Loucy (cell line): ENCODE results near the gene RPS5.

Experiments used
- H2AFZ ChIP-seq: fragments of 200-600 bp; sonication (generic); 2 replicates; pipeline ENCODE4 v1.6.0; 2016; ENCODE audit warnings: antibody characterized with exemption, mild to moderate bottlenecking, low read length, moderate library complexity
- H3F3A ChIP-seq: fragments of 200-600 bp; 2 replicates; pipeline ENCODE4 v1.6.0; 2016; ENCODE audit warnings: antibody characterized with exemption, low read depth, mild to moderate bottlenecking
- H3K27me3 ChIP-seq: fragments of 200-600 bp; sonication (generic); 2 replicates; pipeline ENCODE4 v1.6.1; 2014; ENCODE audit warnings: low read length, mild to moderate bottlenecking; ENCODE audit not compliant: insufficient read depth, poor library complexity, severe bottlenecking
- H3K36me3 ChIP-seq: fragments of 200-600 bp; sonication (generic); 2 replicates; pipeline ENCODE4 v1.6.1; 2016; ENCODE audit warnings: low read length; ENCODE audit not compliant: insufficient read depth
- H3K4me1 ChIP-seq: fragments of 200-600 bp; sonication (generic); 2 replicates; pipeline ENCODE4 v1.5.1; 2014; ENCODE audit warnings: low read length, mild to moderate bottlenecking; ENCODE audit not compliant: insufficient read depth, poor library complexity, severe bottlenecking
- H3K4me2 ChIP-seq: fragments of 200-600 bp; sonication (generic); 2 replicates; pipeline ENCODE4 v1.6.0; 2014; ENCODE audit warnings: antibody characterized with exemption, low read length, low read depth, mild to moderate bottlenecking; ENCODE audit not compliant: poor library complexity, severe bottlenecking
- H3K4me3 ChIP-seq: fragments of 200-600 bp; sonication (generic); 2 replicates; pipeline ENCODE4 v1.5.1; 2014; ENCODE audit warnings: low read length, mild to moderate bottlenecking, mixed read lengths; ENCODE audit not compliant: poor library complexity, severe bottlenecking
- H3K79me2 ChIP-seq: fragments of 200-600 bp; sonication (generic); 2 replicates; pipeline ENCODE4 v1.6.1; 2014; ENCODE audit warnings: low read length; ENCODE audit not compliant: insufficient read depth
- H3K9ac ChIP-seq: fragments of 200-600 bp; sonication (generic); 2 replicates; pipeline ENCODE4 v1.6.0; 2014; ENCODE audit warnings: mild to moderate bottlenecking, low read depth, low read length, moderate library complexity; ENCODE audit not compliant: poor library complexity, severe bottlenecking
- H3K9me2 ChIP-seq: fragments of 200-600 bp; sonication (generic); replicated peaks from 2 replicates; pipeline ENCODE4 v1.6.1; 2016; ENCODE audit warnings: low read depth, low read length, mixed read lengths
- H3K9me3 ChIP-seq: fragments of 200-600 bp; sonication (generic); 2 replicates; pipeline ENCODE4 v1.6.1; 2014; ENCODE audit warnings: mild to moderate bottlenecking, antibody characterized with exemption, low read length, low read depth; ENCODE audit not compliant: insufficient read depth
- H4K20me1 ChIP-seq: fragments of 200-600 bp; sonication (generic); 2 replicates; pipeline ENCODE4 v1.6.0; 2014; ENCODE audit warnings: antibody characterized with exemption, low read length, mild to moderate bottlenecking; ENCODE audit not compliant: insufficient read depth, poor library complexity, severe bottlenecking
- EZH2phosphoT487 ChIP-seq: fragments of 200-600 bp; IDR thresholded peaks from 2 replicates; pipeline ENCODE4 v1.6.1; 2018; ENCODE audit warnings: antibody characterized with exemption, mild to moderate bottlenecking, moderate library complexity, borderline replicate concordance
- TF ChIP-seq, protein P1 (sequence below): fragments of 200-600 bp; sonication (generic); conservative IDR thresholded peaks from 2 replicates; pipeline ENCODE4 v1.5.1; 2014; ENCODE audit warnings: mild to moderate bottlenecking, antibody characterized with exemption, low read length

The RPS5 gene

DNA sequence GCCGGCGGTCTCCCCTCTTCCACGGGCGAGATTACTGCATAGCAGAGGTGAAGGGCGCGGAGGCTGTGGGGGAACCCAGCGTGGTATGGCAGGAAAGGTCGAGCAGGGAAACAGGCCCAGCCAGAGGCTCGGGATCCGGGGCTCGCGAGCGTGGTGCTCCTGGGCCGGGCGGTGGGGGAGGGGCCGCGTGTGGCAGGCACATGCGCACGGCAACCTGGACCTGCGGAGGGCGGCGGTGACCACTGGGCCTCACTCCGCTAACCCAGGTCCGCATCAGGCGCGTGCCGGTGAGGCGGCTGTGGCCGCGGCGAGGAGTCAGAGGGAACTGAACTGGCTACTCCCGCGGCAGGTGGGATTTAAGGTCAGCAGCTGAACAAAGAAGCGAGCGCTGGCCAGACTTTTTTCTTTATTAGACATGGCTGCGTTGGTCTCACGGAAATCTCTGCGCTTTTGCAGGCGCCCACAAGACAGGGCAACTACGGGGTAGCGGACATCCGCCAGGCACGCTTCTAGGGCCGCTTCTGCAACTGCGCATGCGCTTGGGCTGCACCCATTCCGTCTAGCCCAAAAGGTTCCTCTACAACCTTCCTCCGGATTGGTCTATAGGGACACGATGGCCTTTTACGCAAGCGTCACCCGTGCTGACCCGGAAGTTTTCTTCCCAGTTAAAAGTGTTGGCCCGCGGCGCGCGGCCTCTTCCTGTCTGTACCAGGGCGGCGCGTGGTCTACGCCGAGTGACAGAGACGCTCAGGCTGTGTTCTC is at the start of gene RPS5:
TSS of gene RPS5 (plus strand) at position 694 of the 762 bp plus-strand sequence. CDS start 869 bp downstream, outside the sequence.
- H3F3A ChIP-seq: no peaks in the 10 kb centered on the region
- H3K4me1 ChIP-seq: peaks cover 34% of the 10 kb centered on the region
- H3K79me2 ChIP-seq: peaks cover 62% of the 10 kb centered on the region
- peak within 1 kb of the TSS; percentile 99 for H3K4me2 ChIP-seq
- H3K9ac ChIP-seq: peak within 1 kb of the TSS; percentile 99
- TF ChIP-seq, protein P1, sequence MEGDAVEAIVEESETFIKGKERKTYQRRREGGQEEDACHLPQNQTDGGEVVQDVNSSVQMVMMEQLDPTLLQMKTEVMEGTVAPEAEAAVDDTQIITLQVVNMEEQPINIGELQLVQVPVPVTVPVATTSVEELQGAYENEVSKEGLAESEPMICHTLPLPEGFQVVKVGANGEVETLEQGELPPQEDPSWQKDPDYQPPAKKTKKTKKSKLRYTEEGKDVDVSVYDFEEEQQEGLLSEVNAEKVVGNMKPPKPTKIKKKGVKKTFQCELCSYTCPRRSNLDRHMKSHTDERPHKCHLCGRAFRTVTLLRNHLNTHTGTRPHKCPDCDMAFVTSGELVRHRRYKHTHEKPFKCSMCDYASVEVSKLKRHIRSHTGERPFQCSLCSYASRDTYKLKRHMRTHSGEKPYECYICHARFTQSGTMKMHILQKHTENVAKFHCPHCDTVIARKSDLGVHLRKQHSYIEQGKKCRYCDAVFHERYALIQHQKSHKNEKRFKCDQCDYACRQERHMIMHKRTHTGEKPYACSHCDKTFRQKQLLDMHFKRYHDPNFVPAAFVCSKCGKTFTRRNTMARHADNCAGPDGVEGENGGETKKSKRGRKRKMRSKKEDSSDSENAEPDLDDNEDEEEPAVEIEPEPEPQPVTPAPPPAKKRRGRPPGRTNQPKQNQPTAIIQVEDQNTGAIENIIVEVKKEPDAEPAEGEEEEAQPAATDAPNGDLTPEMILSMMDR: no peak
- H3K36me3 ChIP-seq: peaks cover 6% of the 10 kb centered on the region; the same call in 1 of the 2 replicates
- H2AFZ ChIP-seq: peak within 1 kb of the TSS; percentile 77
- H3K9me2 ChIP-seq: no peaks in the 10 kb centered on the region
- no peaks in the 10 kb centered on the region for H3K9me3 ChIP-seq
- H3K27me3 ChIP-seq: no peaks in the 10 kb centered on the region
- peaks cover 35% of the 10 kb centered on the region for H4K20me1 ChIP-seq
- peak within 1 kb of the TSS; percentile 96 for H3K4me3 ChIP-seq

DNA sequence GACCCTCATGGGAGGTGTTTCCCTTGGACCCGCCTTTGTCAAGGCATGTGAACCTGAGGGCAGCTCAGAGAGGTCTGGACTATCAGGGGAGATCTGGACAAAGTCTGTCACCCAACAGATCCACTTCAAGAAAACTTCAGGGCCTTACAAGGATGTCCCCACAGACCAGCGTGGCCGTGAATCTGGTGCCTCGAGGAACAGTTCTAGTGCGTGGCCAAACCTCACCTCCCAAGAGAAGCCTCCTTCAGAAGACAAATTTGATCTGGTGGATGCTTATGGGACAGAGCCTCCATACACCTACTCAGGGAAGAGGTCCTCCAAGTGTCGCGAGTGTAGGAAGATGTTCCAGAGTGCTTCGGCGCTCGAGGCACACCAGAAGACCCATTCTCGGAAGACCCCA is 48.7 kb upstream of the RPS5 start:
- no peak overlapping the region for H3K4me3 ChIP-seq
- no peaks in the 10 kb centered on the region for H3F3A ChIP-seq
- no peaks in the 10 kb centered on the region for H3K9me2 ChIP-seq
- no peaks in the 10 kb centered on the region for H3K27me3 ChIP-seq
- H2AFZ ChIP-seq: no peak overlapping the region
- no peaks in the 10 kb centered on the region for H4K20me1 ChIP-seq
- H3K9me3 ChIP-seq: no peaks in the 10 kb centered on the region
- no peaks in the 10 kb centered on the region for H3K79me2 ChIP-seq
- H3K36me3 ChIP-seq: no peaks in the 10 kb centered on the region
- no peak for TF ChIP-seq EZH2phosphoT487
- TF ChIP-seq, protein P1: no peak
- no peak overlapping the region for H3K4me2 ChIP-seq
- no peak overlapping the region for H3K9ac ChIP-seq
- H3K4me1 ChIP-seq: peaks cover 21% of the 10 kb centered on the region

DNA sequence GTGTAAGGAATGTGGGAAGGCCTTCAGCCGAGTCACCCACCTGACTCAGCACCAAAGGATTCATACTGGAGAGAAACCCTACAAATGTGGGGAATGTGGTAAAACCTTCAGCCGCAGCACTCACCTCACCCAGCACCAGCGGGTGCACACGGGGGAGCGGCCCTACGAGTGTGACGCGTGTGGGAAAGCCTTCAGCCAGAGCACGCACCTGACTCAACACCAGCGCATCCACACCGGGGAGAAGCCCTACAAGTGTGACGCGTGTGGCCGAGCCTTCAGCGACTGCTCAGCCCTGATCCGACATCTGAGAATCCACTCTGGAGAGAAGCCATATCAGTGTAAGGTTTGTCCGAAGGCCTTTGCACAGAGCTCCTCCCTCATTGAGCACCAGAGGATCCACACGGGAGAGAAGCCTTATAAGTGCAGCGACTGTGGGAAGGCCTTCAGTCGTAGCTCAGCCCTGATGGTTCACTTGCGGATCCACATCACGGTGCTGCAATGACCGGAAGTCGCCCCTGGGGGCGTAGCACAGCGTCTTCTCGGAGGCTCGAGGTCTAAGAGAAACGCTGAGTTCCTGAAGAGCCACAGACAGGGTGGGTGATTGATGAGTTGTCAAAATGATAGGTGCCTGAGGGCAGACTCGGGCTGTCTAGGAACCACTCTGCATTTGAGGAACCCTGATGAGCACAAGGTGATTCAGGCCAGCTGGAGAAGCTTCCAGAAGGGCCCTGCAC is 48.1 kb upstream of the RPS5 start:
- H3K36me3 ChIP-seq: no peaks in the 10 kb centered on the region
- H3K4me3 ChIP-seq: peak overlapping the region; percentile 0
- H3K9me3 ChIP-seq: no peaks in the 10 kb centered on the region
- H3K9ac ChIP-seq: no peak overlapping the region
- peak overlapping the region; percentile 52 for H3K4me2 ChIP-seq
- H2AFZ ChIP-seq: no peak overlapping the region
- H3K4me1 ChIP-seq: peaks cover 20% of the 10 kb centered on the region
- H3F3A ChIP-seq: no peaks in the 10 kb centered on the region
- no peaks in the 10 kb centered on the region for H3K79me2 ChIP-seq
- no peaks in the 10 kb centered on the region for H3K27me3 ChIP-seq
- H3K9me2 ChIP-seq: no peaks in the 10 kb centered on the region
- TF ChIP-seq EZH2phosphoT487: no peak
- TF ChIP-seq, protein P1: peak; percentile 50
- no peaks in the 10 kb centered on the region for H4K20me1 ChIP-seq
